ENCODE data around the gene SELENOO. TPM values are rescaled to one million over a fixed set of nuclear protein-coding genes. Genes with fewer than 3 reads are reported as not detected.

Gene SELENOO
- total RNA-seq, 1 experiment from 2014 or later: 19.0 TPM

DNA sequence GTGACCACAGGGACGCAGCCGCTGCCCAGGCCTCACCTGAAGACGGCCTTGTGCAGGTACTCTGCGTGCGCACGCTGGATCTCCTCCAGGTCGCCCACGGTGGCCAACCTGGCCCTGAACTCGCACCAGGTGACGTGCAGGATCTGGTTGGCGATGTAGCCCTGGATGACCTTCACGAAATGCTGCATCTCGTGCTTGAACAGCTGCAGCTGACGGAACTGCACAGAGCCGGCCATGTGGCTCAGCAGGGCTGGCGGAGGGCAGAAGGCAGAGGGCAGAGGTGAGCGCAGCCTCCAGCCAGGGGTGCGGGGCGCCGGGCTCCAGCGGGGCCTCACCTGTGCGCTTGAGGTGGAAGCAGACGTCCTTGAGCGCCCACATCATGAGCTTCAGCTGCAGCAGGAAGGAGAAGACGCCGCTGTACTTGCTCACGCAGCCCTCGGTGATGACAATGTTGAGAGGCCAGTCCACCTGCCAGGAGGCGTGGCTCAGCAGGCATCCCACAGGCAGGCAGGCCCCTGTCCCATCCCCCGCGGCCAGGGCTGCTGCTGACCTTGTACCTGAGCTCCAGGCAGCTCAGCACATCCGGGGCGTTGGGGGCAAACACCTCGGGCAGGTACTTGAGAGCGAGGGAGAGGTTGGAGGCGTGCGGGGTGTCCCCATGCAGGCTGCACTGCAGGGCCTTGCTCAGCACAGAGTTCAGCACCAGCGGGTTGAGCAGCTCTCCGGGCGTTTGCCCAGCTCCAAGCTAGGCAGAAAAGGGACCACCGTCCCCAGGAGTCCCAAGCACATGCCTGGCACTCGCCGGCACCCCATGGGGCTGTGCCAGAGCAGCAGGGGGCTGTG lies 17.6 kb downstream of the SELENOO start:
- Histone ChIP-seq H3T11ph (ENCODE audit: low read length) (no peak overlapping the region), H3K27me3 (ENCODE audit: insufficient read depth, low read length) (no peaks in the 10 kb centered on the region), H2AFZ (ENCODE audit: low read length) (no peak overlapping the region), H4K5ac (ENCODE audit: insufficient read length, low read depth, low read length) (no peak overlapping the region), H3K27ac (ENCODE audit: insufficient read length, low read depth, low read length) (no peak overlapping the region), H2BK12ac (ENCODE audit: insufficient read length, low read depth, low read length) (no peak overlapping the region), H2BK15ac (ENCODE audit: low read depth, low read length) (no peak overlapping the region), H3K4ac (ENCODE audit: low read depth, low read length) (no peak overlapping the region), H3K79me2 (ENCODE audit: insufficient read depth, low read length) (peaks cover 3% of the 10 kb centered on the region; the same call in 1 of the 2 replicates), H4K8ac (replicated peaks; ENCODE audit: insufficient read length, low read depth, low read length) (no peak overlapping the region), H3K14ac (ENCODE audit: insufficient read depth, low read length) (no peak overlapping the region), H2BK20ac (ENCODE audit: low read depth, low read length, poor library complexity, severe bottlenecking) (no peak overlapping the region), H3K56ac (ENCODE audit: insufficient read length, low read depth, low read length) (no peak overlapping the region), H2AK5ac (ENCODE audit: insufficient read length, low read length) (no peak overlapping the region), H3K79me1 (ENCODE audit: insufficient read depth, low read depth, low read length, poor library complexity, severe bottlenecking) (no peaks in the 10 kb centered on the region), H3K4me2 (ENCODE audit: insufficient read depth, insufficient read length, low read length) (no peak overlapping the region), H4K91ac (ENCODE audit: insufficient read length, low read depth, low read length) (no peak overlapping the region), H3K9ac (ENCODE audit: extremely low read depth, insufficient read length, low read length) (no peak overlapping the region), H3K4me1 (ENCODE audit: insufficient read depth, low read length) (no peaks in the 10 kb centered on the region), H2BK5ac (ENCODE audit: insufficient read length, low read length) (no peak overlapping the region), H3K23ac (ENCODE audit: insufficient read length, low read depth, low read length) (no peak overlapping the region), H3K23me2 (ENCODE audit: insufficient read length, low read depth, low read length, poor library complexity, severe bottlenecking) (no peaks in the 10 kb centered on the region), H2BK120ac (ENCODE audit: low read depth, low read length, poor library complexity, severe bottlenecking) (no peak overlapping the region), H4K20me1 (ENCODE audit: control insufficient read depth, insufficient read depth, insufficient read length) (peaks cover 3% of the 10 kb centered on the region), H3K9me3 (ENCODE audit: control insufficient read depth, low read depth, low read length) (no peaks in the 10 kb centered on the region), H3K18ac (ENCODE audit: insufficient read length, low read depth, low read length) (no peak overlapping the region)
- DNase-seq: no peak
- H3K4me1 Mint-ChIP-seq: peaks cover 5 to 9% of the 10 kb centered on the region in 2 experiments
- H3K27ac Mint-ChIP-seq: no peak overlapping the region
- H3K4me3 Mint-ChIP-seq: no peak overlapping the region
- no peaks in the 10 kb centered on the region for H3K27me3 Mint-ChIP-seq (ENCODE audit: low read depth)
- TF ChIP-seq, protein P1, sequence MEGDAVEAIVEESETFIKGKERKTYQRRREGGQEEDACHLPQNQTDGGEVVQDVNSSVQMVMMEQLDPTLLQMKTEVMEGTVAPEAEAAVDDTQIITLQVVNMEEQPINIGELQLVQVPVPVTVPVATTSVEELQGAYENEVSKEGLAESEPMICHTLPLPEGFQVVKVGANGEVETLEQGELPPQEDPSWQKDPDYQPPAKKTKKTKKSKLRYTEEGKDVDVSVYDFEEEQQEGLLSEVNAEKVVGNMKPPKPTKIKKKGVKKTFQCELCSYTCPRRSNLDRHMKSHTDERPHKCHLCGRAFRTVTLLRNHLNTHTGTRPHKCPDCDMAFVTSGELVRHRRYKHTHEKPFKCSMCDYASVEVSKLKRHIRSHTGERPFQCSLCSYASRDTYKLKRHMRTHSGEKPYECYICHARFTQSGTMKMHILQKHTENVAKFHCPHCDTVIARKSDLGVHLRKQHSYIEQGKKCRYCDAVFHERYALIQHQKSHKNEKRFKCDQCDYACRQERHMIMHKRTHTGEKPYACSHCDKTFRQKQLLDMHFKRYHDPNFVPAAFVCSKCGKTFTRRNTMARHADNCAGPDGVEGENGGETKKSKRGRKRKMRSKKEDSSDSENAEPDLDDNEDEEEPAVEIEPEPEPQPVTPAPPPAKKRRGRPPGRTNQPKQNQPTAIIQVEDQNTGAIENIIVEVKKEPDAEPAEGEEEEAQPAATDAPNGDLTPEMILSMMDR (conservative IDR thresholded peaks at IDR 0.05): no peak
- H3K36me3 Mint-ChIP-seq (ENCODE audit: insufficient read depth in 1 of 3, low read depth in 3 of 3): peaks cover 24 to 79% (median 68%) of the 10 kb centered on the region in 3 experiments
- peaks cover 0 to 2% of the 10 kb centered on the region in 2 experiments; a peak in 1 of 5 replicates for H3K9me3 Mint-ChIP-seq
- WGBS (ENCODE audit: extremely low coverage, insufficient read length, low lambda C conversion rate): no CpG with 5 or more reads among the region's 43 CpGs

Measured in H9 (cell line).